Kidney (tissue), 14 donors: ENCODE measurements around the gene GLIS2. TPM values are rescaled to one million over a fixed set of nuclear protein-coding genes. Genes with fewer than 3 reads are reported as not detected.

Source experiments
- DNase-seq, 5 donors: peaks; one replicate each; pipeline ENCODE4 v3.0.0-alpha.2; 2013 to 2020
- FAIRE-seq: peaks from 2 replicates; lab custom pipeline; 2012; peaks lifted over from hg19 to GRCh38; lab: Jason Lieb, UNC
- H3K27ac ChIP-seq, 2 donors: one replicate each; pipeline ENCODE4 v1.7.0; 2013; ENCODE audit warnings: low read depth in 2 of 2, low read length in 2 of 2, inconsistent platforms in 1 of 2
- H3K27me3 ChIP-seq: one replicate; pipeline ENCODE4 v1.7.1; 2013; ENCODE audit warnings: low read length, inconsistent platforms; ENCODE audit not compliant: control insufficient read depth, insufficient read depth
- H3K36me3 ChIP-seq, 3 donors: one replicate each; pipeline versions ENCODE4 v1.7.0 to v1.7.1; 2013; ENCODE audit warnings: low read length in 3 of 3, control low read depth in 1 of 3, inconsistent platforms in 1 of 3; ENCODE audit not compliant: insufficient read depth in 3 of 3, control insufficient read depth in 2 of 3
- H3K4me1 ChIP-seq, 3 donors: one replicate each; pipeline versions ENCODE4 v1.7.0 to v1.7.1; 2013; ENCODE audit warnings: low read length in 3 of 3, inconsistent platforms in 1 of 3, low read depth in 1 of 3; ENCODE audit not compliant: control insufficient read depth in 2 of 3, insufficient read depth in 2 of 3
- H3K4me3 ChIP-seq, 3 donors: one replicate each; pipeline versions ENCODE4 v1.7.0 to v1.8.1; 2013; ENCODE audit warnings: low read length in 3 of 3, control low read depth in 1 of 3, inconsistent platforms in 1 of 3
- H3K9ac ChIP-seq, 3 donors: one replicate each; pipeline versions ENCODE4 v1.7.0 to v1.7.1; 2013; ENCODE audit warnings: low read length in 3 of 3, control low read depth in 1 of 3, inconsistent platforms in 1 of 3
- H3K9me3 ChIP-seq, 3 donors: one replicate each; pipeline versions ENCODE4 v1.7.0 to v1.7.1; 2013; ENCODE audit warnings: low read length in 3 of 3, control low read depth in 1 of 3, inconsistent platforms in 1 of 3; ENCODE audit not compliant: control insufficient read depth in 2 of 3, insufficient read depth in 1 of 3
- CTCF ChIP-seq: IDR thresholded peaks from 3 replicates; pipeline ENCODE4 v1.5.1; 2012; ENCODE audit warnings: mild to moderate bottlenecking, moderate library complexity, borderline replicate concordance; ENCODE audit not compliant: insufficient read depth; ENCODE audit errors: extremely low read depth
- intact Hi-C: fragments of 100-400 bp; cut with DNase I; formaldehyde crosslinking; loops from one replicate; pipeline ENCODE4 v1.11.1; 2022
- polyA plus RNA-seq: library from polyadenylated mRNA; stranded (reverse); fragments of 350-450 nt; fragmentation: Illumina TruSeq; extraction: RNeasy Lipid Tissue Mini Kit (QIAGEN cat#74804); gene quantifications from one replicate; pipeline ENCODE4 v1.2.3, GENCODE V29; 2014; ENCODE audit warnings: low read depth, low replicate concordance; ENCODE audit not compliant: insufficient read depth
- total RNA-seq: library from RNA; stranded (reverse); fragmentation: NEBNext Ultra II Directional; extraction: Animal tissue kit (Norgen Biotek cat#: 25700); gene quantifications from one replicate; pipeline ENCODE4 v1.2.1, GENCODE V29; 2021
- donor health status: control.
- donor health status: control.
- donor health status: control.
- donor health status: control.
- donor health status: control.
- donor health status: DM: yes; HTN: yes; CAD: no.
- donor health status: Normal renal cell carcinoma (clear cell type).

GLIS2 gene
- total and polyA plus RNA-seq, 2 donors from 2014 or later: 35.6 to 68.7 TPM

GRCh38 chr16:4358831-4359561 is 43.1 kb downstream of the GLIS2 start:
- no peak overlapping the region for H3K4me3 ChIP-seq
- no peaks in the 10 kb centered on the region for H3K9me3 ChIP-seq
- TF ChIP-seq CTCF: peak; percentile 96
- FAIRE-seq (no peak), DNase-seq (peak; percentile 43 to 88 (median 79))
- H3K27me3 ChIP-seq: no peaks in the 10 kb centered on the region
- intact Hi-C loops: no loop called here
- H3K27ac ChIP-seq: no peak overlapping the region
- peaks cover 0 to 2% (median 0%) of the 10 kb centered on the region in 3 donors for H3K36me3 ChIP-seq
- no peaks in the 10 kb centered on the region for H3K4me1 ChIP-seq
- H3K9ac ChIP-seq: no peak overlapping the region

GRCh38 chr16:4359914-4360313 is 44.0 kb downstream of the GLIS2 start:
- H3K27ac ChIP-seq: no peak overlapping the region
- no peaks in the 10 kb centered on the region for H3K27me3 ChIP-seq
- no peak for FAIRE-seq
- H3K4me3 ChIP-seq: no peak overlapping the region
- no peak for DNase-seq
- no peak overlapping the region for H3K9ac ChIP-seq
- H3K36me3 ChIP-seq: peaks cover 0 to 2% (median 0%) of the 10 kb centered on the region in 3 donors
- no peak for TF ChIP-seq CTCF
- H3K4me1 ChIP-seq: no peaks in the 10 kb centered on the region
- intact Hi-C loops: loop anchor here (5.0 kb wide), 1 partner anchor 42 kb away; no protein-coding TSS in a partner anchor
- H3K9me3 ChIP-seq: no peaks in the 10 kb centered on the region

DNA sequence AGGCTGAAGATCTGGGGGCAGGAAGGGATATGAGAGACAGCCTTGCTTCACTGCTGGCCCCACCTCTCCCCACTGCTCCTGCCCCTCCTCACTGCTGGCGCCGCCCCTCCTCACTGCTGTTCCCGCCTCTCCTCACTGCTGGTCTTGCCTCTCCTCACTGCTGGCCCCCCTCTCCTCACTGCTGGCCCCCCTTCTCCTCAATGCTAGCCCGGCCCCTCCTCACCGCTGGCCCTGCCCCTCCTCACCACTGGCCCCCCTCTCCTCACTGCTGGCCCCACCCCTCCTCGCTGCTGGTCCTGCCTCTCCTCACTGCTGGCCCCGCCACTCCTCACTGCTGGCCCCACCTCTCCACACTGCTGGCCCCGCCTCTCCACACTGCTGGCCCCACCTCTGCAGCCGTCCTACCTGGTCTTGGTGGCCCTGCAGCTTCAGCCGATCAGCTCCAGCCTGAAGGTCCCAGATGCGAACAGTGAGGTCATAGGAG is 44.7 kb downstream of the GLIS2 start:
- Histone ChIP-seq H3K27ac (no peak overlapping the region), H3K9ac (no peak overlapping the region), H3K27me3 (no peaks in the 10 kb centered on the region), H3K9me3 (no peaks in the 10 kb centered on the region), H3K4me1 (no peaks in the 10 kb centered on the region), H3K36me3 (peaks cover 0 to 2% (median 0%) of the 10 kb centered on the region in 3 donors), H3K4me3 (no peak overlapping the region)
- no peak for TF ChIP-seq CTCF
- FAIRE-seq: no peak
- DNase-seq: peak in 4 of 5 donors; percentile 62 to 84 (median 69)
- intact Hi-C loops: loop anchor here (5.0 kb wide), 1 partner anchor 42 kb away; no protein-coding TSS in a partner anchor
